Lower lobe of right lung (tissue), 2 donors: Measurements from ENCODE around the gene MRPS27. TPM values are rescaled to one million over a fixed set of nuclear protein-coding genes. Genes with fewer than 3 reads are reported as not detected.

ENCODE experiments used
- ATAC-seq, 2 donors: fragments of 200-7000 bp; cut with Tn5 transposase; one replicate each; pipeline ENCODE4 v1.9.1; 2020 to 2022; ENCODE audit warnings: mild to moderate bottlenecking in 2 of 2, moderate library complexity in 2 of 2
- DNase-seq: peaks from one replicate; pipeline ENCODE4 v3.0.0-alpha.2; 2020
- H3K27ac ChIP-seq: fragments of 200-600 bp; one replicate; pipeline ENCODE4 v1.8.0; 2022
- H3K27me3 ChIP-seq: fragments of 200-600 bp; one replicate; pipeline ENCODE4 v1.8.0; 2022; ENCODE audit warnings: low read depth
- H3K36me3 ChIP-seq: fragments of 200-600 bp; one replicate; pipeline ENCODE4 v1.8.0; 2022; ENCODE audit warnings: mild to moderate bottlenecking
- H3K4me1 ChIP-seq: fragments of 200-600 bp; one replicate; pipeline ENCODE4 v1.8.0; 2022
- H3K4me3 ChIP-seq: fragments of 200-600 bp; one replicate; pipeline ENCODE4 v1.8.0; 2022; ENCODE audit warnings: mild to moderate bottlenecking
- H3K9me3 ChIP-seq: fragments of 200-600 bp; one replicate; pipeline ENCODE4 v1.8.0; 2022
- CTCF ChIP-seq: fragments of 200-600 bp; IDR thresholded peaks from one replicate; pipeline ENCODE4 v1.8.0; 2022; ENCODE audit warnings: antibody characterized with exemption, mild to moderate bottlenecking
- intact Hi-C: fragments of 100-400 bp; cut with DNase I; formaldehyde crosslinking; loops from one replicate; pipeline ENCODE4 v1.11.0; 2022
- total RNA-seq: library from RNA; stranded (reverse); fragmentation: NEBNext Ultra II Directional; extraction: Animal tissue kit (Norgen Biotek cat#: 25700); gene quantifications from one replicate; pipeline ENCODE4 v1.2.1, GENCODE V29; 2021
- donor health status: DM: no; HTN: yes; CAD: no; lungs with severe emphysema.

The MRPS27 gene
- total RNA-seq, 1 donor from 2014 or later = 35.1 TPM

GRCh38 chr5:72314571-72315172, 5.4 kb downstream of the MRPS27 start:
- Histone ChIP-seq H3K4me3 (no peak overlapping the region), H3K9me3 (no peaks in the 10 kb centered on the region), H3K27me3 (no peaks in the 10 kb centered on the region), H3K27ac (no peak overlapping the region), H3K4me1 (peaks cover 14% of the 10 kb centered on the region), H3K36me3 (peaks cover 45% of the 10 kb centered on the region)
- intact Hi-C loops = no loop called here
- ATAC-seq (peak in 1 of 2 donors; percentile 69), DNase-seq (no peak)
- TF ChIP-seq CTCF = no peak

- no peaks in the 10 kb centered on the region for H3K27me3 ChIP-seq
- H3K9me3 ChIP-seq = no peaks in the 10 kb centered on the region
- H3K27ac ChIP-seq = no peak overlapping the region
- no peak overlapping the region for H3K4me3 ChIP-seq
- peaks cover 49% of the 10 kb centered on the region for H3K36me3 ChIP-seq
- intact Hi-C loops = no loop called here
- no peak for DNase-seq
- H3K4me1 ChIP-seq = peaks cover 4% of the 10 kb centered on the region
- TF ChIP-seq CTCF = no peak
- no peak for ATAC-seq
Observed at GRCh38 chr5:72313141-72313540, 6.9 kb downstream of the MRPS27 start.

DNA sequence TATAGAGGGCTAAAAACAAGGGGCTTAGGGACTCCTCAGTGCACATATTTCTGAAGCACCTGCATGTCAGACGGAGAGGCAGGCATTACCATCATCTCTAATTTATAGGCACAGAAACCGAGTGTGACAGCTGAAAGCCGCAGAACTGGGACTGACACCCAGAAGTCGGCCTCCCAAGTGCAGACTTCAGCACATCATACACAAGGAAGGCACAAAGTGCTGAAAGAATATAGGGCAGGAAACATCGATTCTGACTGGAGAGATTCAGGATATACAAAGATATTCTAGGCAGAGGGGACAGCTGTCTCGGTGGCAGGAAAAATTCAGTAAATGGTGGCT, 11.2 kb downstream of the MRPS27 start:
- no peak for TF ChIP-seq CTCF
- Histone ChIP-seq H3K27me3 (no peaks in the 10 kb centered on the region), H3K4me3 (no peak overlapping the region), H3K36me3 (peaks cover 43% of the 10 kb centered on the region), H3K4me1 (peaks cover 32% of the 10 kb centered on the region), H3K27ac (no peak overlapping the region), H3K9me3 (no peaks in the 10 kb centered on the region)
- ATAC-seq (no peak), DNase-seq (no peak)
- intact Hi-C loops = no loop called here

GRCh38 chr5:72307968-72308852, 11.8 kb downstream of the MRPS27 start:
- peaks cover 32% of the 10 kb centered on the region for H3K4me1 ChIP-seq
- peak overlapping the region; percentile 93 for H3K27ac ChIP-seq
- DNase-seq = peak; percentile 99
- H3K9me3 ChIP-seq = no peaks in the 10 kb centered on the region
- ATAC-seq = peak; percentile 100
- H3K4me3 ChIP-seq = peak overlapping the region; percentile 68
- intact Hi-C loops = no loop called here
- H3K27me3 ChIP-seq = no peaks in the 10 kb centered on the region
- TF ChIP-seq CTCF = peak; percentile 95
- peaks cover 38% of the 10 kb centered on the region for H3K36me3 ChIP-seq

- peak overlapping the region; percentile 93 for H3K27ac ChIP-seq
- H3K36me3 ChIP-seq = peaks cover 32% of the 10 kb centered on the region
- H3K4me1 ChIP-seq = peaks cover 32% of the 10 kb centered on the region
- no peak for DNase-seq
- peak in 1 of 2 donors; percentile 4 for ATAC-seq
- H3K27me3 ChIP-seq = no peaks in the 10 kb centered on the region
- no peak for TF ChIP-seq CTCF
- no peaks in the 10 kb centered on the region for H3K9me3 ChIP-seq
- peak overlapping the region; percentile 68 for H3K4me3 ChIP-seq
- intact Hi-C loops = no loop called here
Observed at GRCh38 chr5:72307573-72307967, 12.5 kb downstream of the MRPS27 start.
